ENCODE data around the gene CNOT10.
"Not testable (repeated sequence)": the region's sequence is repeated elsewhere in the genome, so short reads cannot be mapped to it uniquely, and the experiment has no call there.

The CNOT10 gene

DNA sequence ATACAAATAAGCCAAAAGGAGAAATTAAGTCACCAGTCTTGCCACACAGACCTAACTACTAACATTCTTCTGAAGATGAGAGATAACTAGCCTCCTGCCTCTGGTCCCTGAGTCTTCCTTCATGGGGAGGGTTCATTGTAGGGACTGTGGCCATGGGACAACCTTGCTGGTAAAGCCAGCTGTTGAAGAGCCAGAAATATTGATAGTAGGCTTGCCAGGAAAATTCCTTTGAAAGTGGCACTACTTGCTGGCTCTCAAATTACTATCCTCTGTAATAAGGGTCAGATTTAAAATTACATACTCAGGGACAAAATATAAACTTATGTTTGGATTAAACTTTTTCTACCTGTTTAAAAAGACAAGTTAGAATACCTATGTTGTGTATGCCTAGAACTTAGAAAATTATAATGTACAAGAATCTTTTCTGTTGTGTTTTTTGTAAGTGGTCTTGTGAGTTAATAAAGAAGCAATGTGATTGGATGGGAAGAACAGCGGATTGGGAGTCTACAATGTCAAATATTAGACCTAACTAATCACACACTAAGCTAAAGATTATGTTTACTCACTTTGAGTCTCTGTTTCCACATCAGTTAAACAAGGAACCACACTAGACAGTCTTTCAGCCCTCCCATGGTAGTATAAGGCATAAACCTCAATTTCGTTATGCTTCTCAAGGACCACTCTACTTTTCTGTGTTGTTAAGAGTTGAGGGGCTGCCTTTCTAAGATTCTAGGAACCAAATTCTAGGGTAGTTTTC is 72.8 kb downstream of the CNOT10 start:
- DNase-seq (ENCODE audit: low read depth in 2 of 2) = no peak

GRCh38 chr3:32758375-32758753 is 73.4 kb downstream of the CNOT10 start:
- DNase-seq (ENCODE audit: low read depth in 2 of 2) = no peak

- DNase-seq (ENCODE audit: low read depth in 2 of 2) = no peak
Measured at GRCh38 chr3:32759342-32759741, 74.4 kb downstream of the CNOT10 start.

DNA sequence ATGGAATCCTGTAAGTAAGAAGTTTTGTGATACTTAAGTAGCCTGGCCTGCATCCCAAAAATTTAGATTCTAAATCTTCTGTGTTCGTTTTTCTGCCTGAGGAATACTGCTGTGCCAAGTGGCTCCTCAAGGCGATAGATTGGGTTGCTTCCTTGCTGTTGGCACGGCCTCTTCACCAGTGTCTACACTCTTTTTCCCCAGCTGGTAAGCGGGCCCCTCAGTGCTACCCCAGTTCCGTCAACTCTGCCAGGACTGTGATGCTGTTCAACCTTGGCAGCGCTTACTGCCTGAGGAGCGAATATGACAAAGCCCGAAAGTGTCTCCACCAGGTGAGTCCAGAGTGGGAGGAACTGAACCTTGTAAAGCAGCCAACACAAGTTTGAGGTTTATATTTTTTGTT is 79.5 kb downstream of the CNOT10 start:
- no peak for DNase-seq (ENCODE audit: low read depth in 2 of 2)

DNA sequence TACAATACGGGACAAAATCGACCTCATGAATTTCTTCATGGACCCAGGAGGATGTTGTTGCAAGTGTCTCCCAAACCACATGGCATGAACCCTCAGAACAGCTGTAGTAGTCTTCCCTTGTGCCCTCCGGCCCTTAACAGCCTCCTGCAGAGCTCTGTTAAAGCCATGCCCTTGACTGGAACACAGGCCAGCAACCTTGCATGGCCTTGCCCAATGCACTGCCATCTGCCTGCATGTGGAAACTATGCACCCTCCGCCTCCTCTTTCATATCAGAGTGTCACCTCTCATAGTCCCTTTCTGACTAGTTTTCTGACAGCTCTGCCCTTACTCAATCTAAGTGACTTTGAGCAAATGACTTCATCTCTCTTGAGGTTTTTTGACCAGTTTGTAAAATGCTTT is 93.4 kb downstream of the CNOT10 start:
- DNase-seq (ENCODE audit: low read depth in 2 of 2) = no peak

GRCh38 chr3:32780071-32780734 is 95.2 kb downstream of the CNOT10 start:
- no peak for DNase-seq (ENCODE audit: low read depth in 2 of 2)

DNA sequence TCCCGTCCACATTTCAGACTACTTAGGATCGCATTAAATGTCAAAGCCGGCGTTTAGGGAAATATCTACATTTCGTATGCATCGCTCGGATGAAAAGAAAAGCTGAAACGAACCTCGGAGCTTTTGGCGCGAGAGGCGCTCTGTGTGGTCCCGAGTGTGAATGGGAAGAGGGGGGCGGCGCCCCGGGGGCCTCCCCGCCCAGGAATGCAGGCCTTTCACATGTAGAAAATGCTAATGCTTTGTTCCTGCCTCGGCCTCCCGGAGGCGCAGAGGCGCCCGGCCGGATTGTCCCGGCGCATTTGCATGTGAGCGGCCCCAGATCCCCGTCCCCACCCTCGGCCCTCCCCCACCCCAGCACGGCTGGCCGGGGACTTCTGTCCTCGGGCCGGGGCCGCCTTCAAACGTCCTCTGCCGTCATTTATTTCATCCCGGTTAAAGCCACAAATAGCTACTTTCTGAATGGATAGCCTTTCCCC is 95.8 kb downstream of the CNOT10 start:
- DNase-seq (ENCODE audit: low read depth in 2 of 2) = peak; percentile 7 to 8

GRCh38 chr3:32781211-32781968 is 96.4 kb downstream of the CNOT10 start:
- peak; percentile 20 to 27 for DNase-seq (ENCODE audit: low read depth in 2 of 2)

DNA sequence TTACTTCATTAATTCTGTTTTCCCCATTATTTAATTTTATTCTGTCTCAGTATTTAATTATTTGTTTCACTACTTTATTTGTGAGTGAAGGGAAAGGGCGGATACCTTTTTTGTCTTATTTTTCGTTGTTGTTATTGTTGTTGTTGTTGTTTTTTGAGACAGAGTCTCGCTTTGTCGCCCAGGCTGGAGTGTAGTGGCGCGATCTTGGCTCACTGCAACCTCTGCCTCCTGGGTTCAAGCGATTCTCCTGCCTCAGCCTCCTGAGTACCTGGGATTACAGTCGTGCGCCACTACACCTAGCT is 96.9 kb downstream of the CNOT10 start:
- DNase-seq (ENCODE audit: low read depth in 2 of 2) = not testable (repeated sequence)

DNA sequence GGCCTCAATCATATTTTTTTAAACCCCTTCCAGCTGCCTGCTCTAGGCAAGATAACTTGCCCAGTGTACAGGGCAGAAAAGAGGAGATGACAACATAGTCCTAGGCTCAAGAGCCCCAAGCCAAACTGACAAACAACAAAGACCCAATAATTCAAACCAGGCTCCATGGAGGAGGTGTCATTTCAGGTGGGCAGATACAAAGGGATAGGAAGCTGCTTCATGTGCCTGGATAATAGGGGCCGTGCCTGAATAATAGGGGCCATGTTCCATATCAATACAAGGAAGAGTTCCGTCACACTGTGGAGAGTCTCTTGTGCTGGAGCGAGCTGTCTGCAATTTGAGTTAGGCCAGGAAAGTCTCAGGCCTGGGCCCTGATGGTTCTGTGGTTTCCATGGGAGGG is 97.4 kb downstream of the CNOT10 start:
- DNase-seq (ENCODE audit: low read depth in 2 of 2) = no peak

- DNase-seq (ENCODE audit: low read depth in 2 of 2) = no peak
Measured at GRCh38 chr3:32791833-32792232, 106.8 kb downstream of the CNOT10 start.

DNA sequence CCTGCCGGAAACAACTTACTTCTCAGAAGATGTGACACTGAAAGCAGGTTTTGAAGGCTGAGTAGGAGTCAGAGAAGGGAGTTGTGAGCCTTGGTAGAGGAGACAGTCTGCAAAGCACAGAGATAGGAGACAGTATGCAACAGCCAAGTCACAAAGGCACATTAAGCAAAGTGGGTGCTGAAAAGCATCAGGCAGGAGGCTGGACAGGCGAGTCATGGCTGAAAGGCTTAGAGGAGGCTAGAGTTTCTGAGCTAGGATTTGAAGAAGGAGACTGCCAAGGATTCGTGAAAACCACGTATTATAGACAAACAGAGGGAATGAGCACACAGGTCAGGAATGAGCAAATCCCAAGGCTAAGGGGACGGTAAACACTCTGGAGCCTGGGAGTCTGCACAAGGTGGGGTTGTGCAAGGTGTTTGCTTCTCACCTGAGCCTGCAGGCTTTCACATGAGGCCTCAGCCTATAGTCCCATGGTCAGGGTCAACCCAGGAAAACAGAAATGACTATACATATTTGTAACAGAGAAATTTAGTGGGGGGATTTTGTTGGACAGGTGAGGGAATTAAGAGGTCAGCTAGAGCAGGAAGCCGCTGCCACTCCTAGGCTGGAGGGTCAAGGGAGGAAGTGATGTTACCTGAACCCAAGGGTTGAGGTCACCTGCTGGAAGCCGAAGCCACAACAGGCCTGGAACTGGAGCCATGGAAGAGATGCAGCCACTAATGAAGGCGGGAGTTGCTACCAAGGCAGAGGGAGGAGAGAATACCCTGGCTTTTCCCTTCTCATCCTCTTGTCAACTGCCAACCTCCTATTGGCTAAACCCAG is 109.7 kb downstream of the CNOT10 start:
- no peak for DNase-seq (ENCODE audit: low read depth in 2 of 2)

GRCh38 chr3:32796384-32796950 is 111.5 kb downstream of the CNOT10 start:
- not testable (repeated sequence) for DNase-seq (ENCODE audit: low read depth in 2 of 2)

GRCh38 chr3:32797776-32798175 is 112.8 kb downstream of the CNOT10 start:
- DNase-seq (ENCODE audit: low read depth in 2 of 2) = no peak

GRCh38 chr3:32801440-32801839 is 116.5 kb downstream of the CNOT10 start:
- not testable (repeated sequence) for DNase-seq (ENCODE audit: low read depth in 2 of 2)

- no peak for DNase-seq (ENCODE audit: low read depth in 2 of 2)
Measured at GRCh38 chr3:32813180-32813579, 128.2 kb downstream of the CNOT10 start.

DNA sequence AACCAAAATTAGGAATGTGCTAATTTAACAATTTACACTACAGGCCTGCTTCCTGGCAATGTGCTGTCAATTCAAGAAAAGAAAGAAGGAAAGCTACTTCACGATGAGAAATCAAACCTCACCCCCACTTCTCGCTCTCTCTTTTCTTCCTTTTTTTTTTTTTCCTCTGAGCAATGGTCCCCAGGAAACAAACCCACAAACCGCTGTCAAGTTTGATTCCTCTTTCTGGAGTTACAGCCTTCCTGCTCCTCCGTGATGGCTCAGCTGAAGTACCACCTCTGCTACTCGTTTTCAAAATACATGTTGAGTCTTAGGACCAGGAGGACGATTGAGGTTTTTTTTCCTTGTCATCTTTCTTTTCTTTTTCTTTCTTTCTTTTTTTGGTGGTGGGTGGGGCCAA is 129.4 kb downstream of the CNOT10 start:
- no peak for DNase-seq (ENCODE audit: low read depth in 2 of 2)

DNA sequence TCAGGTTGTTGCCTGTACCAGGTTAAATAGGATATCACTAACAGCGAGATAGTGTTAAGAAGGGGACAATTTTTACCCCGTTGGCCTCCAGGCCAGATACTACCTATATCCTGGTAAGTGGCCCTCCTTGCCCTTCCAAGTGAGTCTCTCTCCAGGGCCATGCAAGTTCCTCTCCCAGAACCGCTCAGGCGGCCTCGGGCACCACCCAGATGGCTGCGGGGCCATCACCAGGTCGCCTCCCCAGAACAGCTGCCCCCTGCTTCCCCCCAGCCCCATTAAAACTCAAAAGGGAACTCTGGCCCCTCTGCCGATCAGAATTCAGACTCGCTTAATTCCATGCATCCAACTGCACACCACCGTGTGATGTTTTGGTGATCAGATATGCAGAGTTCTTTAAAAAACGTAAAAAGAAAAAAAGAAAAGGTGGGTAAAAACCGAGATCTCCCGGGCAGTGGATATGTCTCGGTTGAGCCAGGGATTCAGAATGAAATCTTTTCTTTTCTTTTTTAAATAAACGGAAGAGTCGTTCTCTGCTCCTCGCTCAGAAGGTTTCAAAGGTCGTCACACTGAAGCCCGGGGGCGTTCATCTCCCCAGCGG is 131.0 kb downstream of the CNOT10 start:
- DNase-seq (ENCODE audit: low read depth in 2 of 2) = no peak

GRCh38 chr3:32816439-32817256 is 131.7 kb downstream of the CNOT10 start:
- no peak for DNase-seq (ENCODE audit: low read depth in 2 of 2)

GRCh38 chr3:32817257-32817557 is 132.2 kb downstream of the CNOT10 start:
- DNase-seq (ENCODE audit: low read depth in 2 of 2) = no peak
